ENCODE results near the gene MAP7D2.
"Not testable (repeated sequence)": the region's sequence is repeated elsewhere in the genome, so short reads cannot be mapped to it uniquely, and the experiment has no call there.

The MAP7D2 gene

GRCh38 chrX:20116577-20117240 is at the start of gene MAP7D2:
Gene MAP7D2 (minus strand): TSS chrX:20116907. CDS start chrX:20116879, 28 bp downstream.
- H3K4me3 ChIP-seq (ENCODE audit: low read depth, low read length) = no peak within 1 kb of the TSS
- no peak for TF ChIP-seq CTCF (IDR thresholded peaks at IDR 0.05; ENCODE audit: control insufficient read depth, extremely low read depth, insufficient read depth)
- DNase-seq (ENCODE audit: low read depth) = no peak

GRCh38 chrX:20162516-20162915 is 45.8 kb upstream of the MAP7D2 start:
- DNase-seq (ENCODE audit: low read depth); H3K4me3 ChIP-seq (ENCODE audit: low read depth, low read length): not testable (repeated sequence)

- no peak for DNase-seq (ENCODE audit: low read depth)
- no peak overlapping the region for H3K4me3 ChIP-seq (ENCODE audit: low read depth, low read length)
- TF ChIP-seq CTCF (IDR thresholded peaks at IDR 0.05; ENCODE audit: control insufficient read depth, extremely low read depth, insufficient read depth) = no peak
These were observed 43.2 kb upstream of the MAP7D2 start for GRCh38 chrX:20159797-20160385.

GRCh38 chrX:20151689-20152088 is 35.0 kb upstream of the MAP7D2 start:
- no peak for DNase-seq (ENCODE audit: low read depth)
- H3K4me3 ChIP-seq (ENCODE audit: low read depth, low read length) = no peak overlapping the region
- no peak for TF ChIP-seq CTCF (IDR thresholded peaks at IDR 0.05; ENCODE audit: control insufficient read depth, extremely low read depth, insufficient read depth)

- no peak for TF ChIP-seq CTCF (IDR thresholded peaks at IDR 0.05; ENCODE audit: control insufficient read depth, extremely low read depth, insufficient read depth)
- no peak for DNase-seq (ENCODE audit: low read depth)
- H3K4me3 ChIP-seq (ENCODE audit: low read depth, low read length) = no peak overlapping the region
These were observed 32.6 kb upstream of the MAP7D2 start for GRCh38 chrX:20149326-20149725.

GRCh38 chrX:20147561-20147960 is 30.9 kb upstream of the MAP7D2 start:
- TF ChIP-seq CTCF (IDR thresholded peaks at IDR 0.05; ENCODE audit: control insufficient read depth, extremely low read depth, insufficient read depth) = no peak
- no peak for DNase-seq (ENCODE audit: low read depth)
- no peak overlapping the region for H3K4me3 ChIP-seq (ENCODE audit: low read depth, low read length)

GRCh38 chrX:20144491-20144890 is 27.8 kb upstream of the MAP7D2 start:
- no peak for TF ChIP-seq CTCF (IDR thresholded peaks at IDR 0.05; ENCODE audit: control insufficient read depth, extremely low read depth, insufficient read depth)
- no peak overlapping the region for H3K4me3 ChIP-seq (ENCODE audit: low read depth, low read length)
- no peak for DNase-seq (ENCODE audit: low read depth)
